Cardiac muscle cell (in vitro differentiated cells and primary cell): Measurements from ENCODE around the gene ATPAF2. TPM values are rescaled to one million over a fixed set of nuclear protein-coding genes. Genes with fewer than 3 reads are reported as not detected.

Source experiments
- DNase-seq, 2 donors: peaks; one replicate each; pipeline versions ENCODE4 v3.0.0 to v3.0.0-alpha.2; 2010 to 2017; ENCODE audit warnings: low read depth in 1 of 2, low spot score in 1 of 2
- H3K27ac ChIP-seq: fragments of 200-600 bp; sonication (generic); 2 replicates; pipeline ENCODE4 v1.5.1; 2016
- H3K27me3 ChIP-seq: fragments of 200-600 bp; sonication (generic); 2 replicates; pipeline ENCODE4 v1.6.0; 2016; ENCODE audit warnings: control low read depth
- H3K36me3 ChIP-seq: fragments of 200-600 bp; sonication (generic); 2 replicates; pipeline ENCODE4 v1.5.1; 2016; ENCODE audit warnings: control low read depth
- H3K4me1 ChIP-seq: fragments of 200-600 bp; sonication (generic); 2 replicates; pipeline ENCODE4 v1.8.1; 2017; ENCODE audit warnings: low read depth, mild to moderate bottlenecking, mixed run types
- H3K4me3 ChIP-seq: fragments of 200-600 bp; sonication (generic); 2 replicates; pipeline ENCODE4 v1.5.1; 2016; ENCODE audit warnings: mild to moderate bottlenecking
- H3K9me3 ChIP-seq: fragments of 200-600 bp; sonication (generic); 2 replicates; pipeline ENCODE4 v1.5.1; 2017; ENCODE audit warnings: low read depth, mild to moderate bottlenecking, control low read depth
- CTCF ChIP-seq: IDR thresholded peaks from 2 replicates; pipeline ENCODE4 v1.5.1; 2012; ENCODE audit warnings: low read depth, mild to moderate bottlenecking, low read length
- polyA plus RNA-seq: library from polyadenylated mRNA; unstranded; fragments of >200 nt; fragmentation: Nextera tagmentation; extraction: Ambion mirVana; gene quantifications from 2 replicates; pipeline ENCODE4 v1.2.1, GENCODE V29; 2016
- total RNA-seq: library from RNA; depleted of rRNA; stranded (reverse); fragments of >200 nt; gene quantifications from 2 replicates; pipeline ENCODE4 v1.2.3, GENCODE V29; 2016

Gene ATPAF2
- total and polyA plus RNA-seq, 2 experiments from 2014 or later, result 40.3 to 49.4 TPM

- TF ChIP-seq CTCF, result peak; percentile 55
- peak; percentile 88 to 91 for DNase-seq
- Histone ChIP-seq H3K4me1 (peaks cover 20% of the 10 kb centered on the region), H3K27me3 (no peaks in the 10 kb centered on the region), H3K27ac (no peak overlapping the region), H3K4me3 (no peak overlapping the region), H3K36me3 (no peaks in the 10 kb centered on the region), H3K9me3 (no peaks in the 10 kb centered on the region)
Measured at GRCh38 chr17:18033442-18034099, 5.4 kb downstream of the ATPAF2 start.

GRCh38 chr17:18031955-18032354 is 7.0 kb downstream of the ATPAF2 start:
- Histone ChIP-seq H3K9me3 (no peaks in the 10 kb centered on the region), H3K27me3 (no peaks in the 10 kb centered on the region), H3K27ac (no peak overlapping the region), H3K4me1 (peaks cover 35% of the 10 kb centered on the region), H3K36me3 (no peaks in the 10 kb centered on the region), H3K4me3 (no peak overlapping the region)
- TF ChIP-seq CTCF, result no peak
- DNase-seq, result peak in 1 of 2 donors; percentile 49

GRCh38 chr17:18028952-18029540 is 9.9 kb downstream of the ATPAF2 start:
- peak overlapping the region; percentile 90 for H3K27ac ChIP-seq
- no peak for TF ChIP-seq CTCF
- H3K4me1 ChIP-seq, result peaks cover 26% of the 10 kb centered on the region
- H3K9me3 ChIP-seq, result no peaks in the 10 kb centered on the region
- H3K36me3 ChIP-seq, result no peaks in the 10 kb centered on the region
- no peak for DNase-seq
- no peak overlapping the region for H3K4me3 ChIP-seq
- no peaks in the 10 kb centered on the region for H3K27me3 ChIP-seq

GRCh38 chr17:18028114-18028951 is 10.6 kb downstream of the ATPAF2 start:
- TF ChIP-seq CTCF, result no peak
- H3K27ac ChIP-seq, result peak overlapping the region; percentile 90

GRCh38 chr17:18027280-18027679 is 11.7 kb downstream of the ATPAF2 start:
- peak in 1 of 2 donors; percentile 19 for DNase-seq
- Histone ChIP-seq H3K4me1 (peaks cover 26% of the 10 kb centered on the region), H3K27ac (peak overlapping the region; percentile 90), H3K27me3 (no peaks in the 10 kb centered on the region), H3K9me3 (no peaks in the 10 kb centered on the region), H3K36me3 (no peaks in the 10 kb centered on the region), H3K4me3 (no peak overlapping the region)
- TF ChIP-seq CTCF, result no peak

More at GRCh38 chr17:18028114-18028951, 10.6 kb downstream of the ATPAF2 start:
- no peaks in the 10 kb centered on the region for H3K9me3 ChIP-seq
- H3K36me3 ChIP-seq, result no peaks in the 10 kb centered on the region
- H3K27me3 ChIP-seq, result no peaks in the 10 kb centered on the region
- DNase-seq, result peak in 1 of 2 donors; percentile 88
- no peak overlapping the region for H3K4me3 ChIP-seq
- H3K4me1 ChIP-seq, result peaks cover 26% of the 10 kb centered on the region
